Left kidney (tissue), 2 donors: Measurements from ENCODE around the gene FMN2. TPM values are rescaled to one million over a fixed set of nuclear protein-coding genes. Genes with fewer than 3 reads are reported as not detected.

Experiments used
- DNase-seq: peaks from one replicate; pipeline ENCODE4 v3.0.0-alpha.2; 2013
- polyA plus RNA-seq: library from polyadenylated mRNA; unstranded; fragments of 120-200 nt; gene quantifications from one replicate; pipeline ENCODE4 v1.2.1, GENCODE V29; 2013; ENCODE audit not compliant: insufficient read length

Gene FMN2
- polyA plus RNA-seq, 1 donor: 6.9 TPM

DNA sequence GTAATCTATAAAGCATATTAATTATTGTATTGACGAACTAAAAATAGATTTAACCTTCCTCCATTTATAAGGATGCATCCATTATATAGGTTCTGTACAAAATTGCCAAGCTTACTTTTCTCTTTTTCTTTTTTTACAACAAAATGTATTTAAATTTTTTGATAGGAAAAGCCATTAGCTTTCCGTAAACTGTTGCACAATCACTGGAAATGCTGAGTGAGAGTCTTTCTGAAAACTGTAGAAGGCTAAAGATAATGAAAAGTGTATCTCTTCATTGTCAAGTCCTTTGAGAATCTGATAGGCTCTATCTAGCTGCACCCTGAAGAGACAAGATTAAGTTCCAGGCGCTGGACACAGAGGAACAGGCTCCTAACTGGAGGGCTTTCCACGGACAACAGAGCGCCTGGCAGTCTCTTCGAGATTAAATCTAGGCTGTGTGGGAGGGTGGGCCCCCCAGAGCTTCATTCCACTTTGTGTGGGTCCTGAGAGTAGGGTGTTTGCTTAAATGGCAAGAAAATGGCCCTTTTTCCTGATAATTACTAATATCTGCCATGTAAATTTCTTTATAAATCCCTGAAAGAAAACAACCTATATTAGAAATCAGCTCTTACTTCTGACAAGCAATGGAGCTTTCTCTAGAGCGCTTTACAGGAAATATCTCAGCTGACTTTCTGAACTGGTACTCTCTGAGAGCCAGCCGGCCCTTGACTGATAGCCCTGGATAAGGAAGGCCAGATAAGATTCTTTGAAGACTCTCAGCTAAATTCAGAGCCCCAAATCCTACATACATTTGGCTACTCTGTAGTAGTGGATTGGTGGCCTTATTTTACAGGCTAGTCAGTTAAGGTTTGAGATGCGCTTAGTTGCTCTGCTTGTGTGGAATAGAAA, 108.3 kb downstream of the FMN2 start:
- DNase-seq: no peak

- no peak for DNase-seq
These were observed 110.2 kb downstream of the FMN2 start for GRCh38 chr1:240201931-240202330.

- no peak for DNase-seq
These were observed 115.5 kb downstream of the FMN2 start for GRCh38 chr1:240207073-240207709.

- DNase-seq: no peak
These were observed 118.3 kb downstream of the FMN2 start for GRCh38 chr1:240210026-240210425.

GRCh38 chr1:240212556-240212955, 120.9 kb downstream of the FMN2 start:
- DNase-seq: no peak

GRCh38 chr1:240217403-240217802, 125.7 kb downstream of the FMN2 start:
- DNase-seq: no peak

DNA sequence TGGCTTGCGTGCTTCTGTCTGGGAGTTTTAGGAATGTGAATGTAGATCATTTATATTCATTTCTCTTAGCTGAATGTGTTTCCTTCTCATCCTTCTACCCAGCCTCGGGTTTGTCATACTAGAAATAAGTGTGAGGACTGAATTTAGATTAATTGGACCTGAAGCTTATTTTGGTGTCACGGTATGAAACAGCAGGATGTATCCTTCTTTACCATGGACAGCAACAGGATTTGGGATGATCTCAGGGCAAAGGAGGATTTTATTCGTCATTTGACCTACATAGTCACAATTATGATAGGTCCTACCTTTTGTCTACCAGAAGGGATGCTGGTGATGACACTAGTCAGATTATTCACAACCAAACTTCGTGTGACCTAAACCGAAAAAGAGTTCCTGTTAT, 127.4 kb downstream of the FMN2 start:
- DNase-seq: no peak

- DNase-seq: no peak
These were observed 134.4 kb downstream of the FMN2 start for GRCh38 chr1:240226102-240226501.

DNA sequence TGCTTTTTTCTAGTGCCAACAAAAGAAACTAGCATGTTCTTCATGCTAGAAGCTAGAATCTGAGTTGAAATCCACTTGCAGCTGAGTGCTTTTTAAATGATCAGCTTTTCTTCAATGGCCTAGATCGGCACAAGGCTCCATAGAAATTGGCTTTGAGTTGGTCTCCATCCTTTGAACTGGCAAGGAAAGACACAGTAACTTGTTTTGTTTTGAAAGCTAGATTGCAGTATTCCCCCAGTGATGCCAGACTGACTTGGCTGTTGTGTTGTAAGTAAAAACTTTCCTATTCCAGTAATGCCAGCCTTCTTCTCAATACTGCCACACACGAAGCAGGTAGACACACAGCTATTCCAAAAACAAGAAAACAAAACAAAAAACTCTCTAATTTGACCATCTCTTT, 139.1 kb downstream of the FMN2 start:
- no peak for DNase-seq

DNA sequence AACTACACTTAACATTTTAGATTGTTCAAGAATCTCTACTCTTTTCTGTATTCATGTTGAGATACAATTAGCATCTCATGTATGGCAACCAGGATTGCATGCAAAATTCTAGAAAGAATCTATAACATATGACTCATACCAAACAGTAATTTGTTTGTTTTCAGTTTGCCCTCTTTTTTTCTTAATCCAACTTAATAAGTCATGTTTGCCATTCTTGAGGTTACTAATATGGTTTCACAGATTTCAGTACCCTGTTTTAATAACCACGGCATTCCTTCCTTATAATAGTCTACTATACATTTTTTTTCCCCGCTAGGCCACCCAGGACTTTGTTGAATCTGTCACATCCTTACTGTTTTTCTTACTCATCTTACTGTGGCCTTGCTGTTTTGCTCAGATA, 140.8 kb downstream of the FMN2 start:
- DNase-seq: no peak

GRCh38 chr1:240234485-240235210, 143.0 kb downstream of the FMN2 start:
- DNase-seq: no peak

GRCh38 chr1:240235521-240236288, 144.0 kb downstream of the FMN2 start:
- no peak for DNase-seq

- DNase-seq: no peak
These were observed 145.6 kb downstream of the FMN2 start for GRCh38 chr1:240237305-240237721.

- DNase-seq: no peak
These were observed 147.6 kb downstream of the FMN2 start for GRCh38 chr1:240239309-240239708.

DNA sequence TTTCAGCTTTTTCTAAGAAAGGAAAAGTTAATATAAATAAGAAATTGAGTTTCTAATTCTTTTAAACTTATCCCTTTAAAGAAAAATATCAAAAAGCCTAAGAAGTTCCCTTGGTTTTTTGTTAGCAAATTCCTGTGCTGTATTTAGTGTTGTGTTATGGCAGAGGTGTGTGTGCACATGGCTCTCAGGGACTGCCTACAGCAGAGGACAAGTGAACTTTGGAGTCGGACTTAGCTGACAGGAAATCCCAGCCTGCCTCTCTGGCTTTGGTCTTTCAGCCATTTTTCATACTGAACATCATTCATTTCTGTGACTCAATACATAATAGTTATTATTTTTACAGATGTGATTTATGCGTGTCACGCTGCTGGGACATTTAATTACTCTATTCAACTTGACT, 149.6 kb downstream of the FMN2 start:
- no peak for DNase-seq

- no peak for DNase-seq
These were observed 151.0 kb downstream of the FMN2 start for GRCh38 chr1:240242601-240243144.

- DNase-seq: no peak
These were observed 153.4 kb downstream of the FMN2 start for GRCh38 chr1:240244968-240245628.

GRCh38 chr1:240245629-240246020, 153.9 kb downstream of the FMN2 start:
- DNase-seq: no peak

- no peak for DNase-seq
These were observed 156.2 kb downstream of the FMN2 start for GRCh38 chr1:240247899-240248298.

DNA sequence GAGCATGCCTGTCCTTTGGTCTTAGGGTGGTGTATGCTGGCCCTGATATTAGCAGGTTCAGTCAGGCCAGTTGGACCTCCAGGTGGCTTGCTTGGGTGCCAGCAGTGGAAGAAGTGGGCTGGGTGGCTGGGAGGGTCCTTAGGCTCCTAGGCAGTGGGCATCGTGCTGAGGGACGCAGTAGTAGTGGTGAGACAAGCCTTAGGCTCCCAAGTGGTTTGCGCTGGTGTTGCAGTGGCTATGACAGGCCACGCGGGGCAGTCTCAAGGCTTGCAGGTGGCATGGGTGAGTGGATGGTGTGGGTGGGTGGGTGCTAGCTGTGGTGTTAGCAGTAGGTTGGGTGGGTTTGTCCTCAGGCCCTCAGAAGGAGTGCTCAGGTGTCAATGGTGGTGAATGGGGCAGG, 162.3 kb downstream of the FMN2 start:
- DNase-seq: no peak

GRCh38 chr1:240254778-240255291, 163.2 kb downstream of the FMN2 start:
- no peak for DNase-seq
